ENCODE results near the gene RAB44. TPM values are rescaled to one million over a fixed set of nuclear protein-coding genes. Genes with fewer than 3 reads are reported as not detected.

RAB44 gene
- total and polyA plus RNA-seq, 4 experiments from 2014 or later, result not detected

- no peak overlapping the region for H3K4me3 Mint-ChIP-seq
- CTCF ChIA-PET (ENCODE audit: partially characterized antibody), result interaction anchor here (1.0 kb wide), 1 partner anchor 27 kb away, joined by 4 read pairs; no protein-coding TSS in a partner anchor
These were observed 34.1 kb downstream of the RAB44 start for GRCh38 chr6:36731622-36732310.

GRCh38 chr6:36733300-36733699 is 35.7 kb downstream of the RAB44 start:
- H3K36me3 Mint-ChIP-seq, result no peaks in the 10 kb centered on the region
- DNase-seq, result no peak
- ChIA-PET CTCF (ENCODE audit: partially characterized antibody) (interaction anchor here (1.3 kb wide), 1 partner anchor 28 kb away, joined by 3 read pairs; no protein-coding TSS in a partner anchor), POLR2A (ENCODE audit: partially characterized antibody) (no interaction called here)
- intact Hi-C loops (cut with micrococcal nuclease), result no loop called here
- no peak overlapping the region for H3K4me3 ChIP-seq (ENCODE audit: low read length in 2 of 2)
- peak overlapping the region in 2 of 7 donors; percentile 46 to 55 for H3K27ac Mint-ChIP-seq
- no peak overlapping the region for H3K27ac ChIP-seq (ENCODE audit: low read depth, low read length)
- no peaks in the 10 kb centered on the region for H3K9me3 ChIP-seq (ENCODE audit: control insufficient read depth in 1 of 2, low read length in 2 of 2)
- H3K4me3 Mint-ChIP-seq, result no peak overlapping the region
- H3K4me1 ChIP-seq (ENCODE audit: insufficient read depth, low read length), result peaks cover 12% of the 10 kb centered on the region
- H3K36me3 ChIP-seq (ENCODE audit: insufficient read depth, low read length), result no peaks in the 10 kb centered on the region
- H3K9me3 Mint-ChIP-seq, result no peaks in the 10 kb centered on the region
- H3K4me1 Mint-ChIP-seq, result peaks cover 7 to 12% (median 10%) of the 10 kb centered on the region in 4 donors
- no peaks in the 10 kb centered on the region for H3K27me3 ChIP-seq (ENCODE audit: insufficient read depth, low read length)
- H3K27me3 Mint-ChIP-seq, result no peaks in the 10 kb centered on the region

More at GRCh38 chr6:36731622-36732310, 34.1 kb downstream of the RAB44 start:
- peaks cover 25% of the 10 kb centered on the region for H3K4me1 ChIP-seq (ENCODE audit: insufficient read depth, low read length)
- Mint-ChIP-seq H3K9me3 (no peaks in the 10 kb centered on the region), H3K36me3 (no peaks in the 10 kb centered on the region), H3K27ac (peak overlapping the region in 1 of 7 donors; percentile 76), H3K4me1 (peaks cover 20 to 27% (median 24%) of the 10 kb centered on the region in 4 donors), H3K27me3 (no peaks in the 10 kb centered on the region)
- H3K27ac ChIP-seq (ENCODE audit: low read depth, low read length), result no peak overlapping the region
- no peak overlapping the region for H3K4me3 ChIP-seq (ENCODE audit: low read length in 2 of 2)
- H3K9me3 ChIP-seq (ENCODE audit: control insufficient read depth in 1 of 2, low read length in 2 of 2), result no peaks in the 10 kb centered on the region
- DNase-seq, result no peak
- no peaks in the 10 kb centered on the region for H3K36me3 ChIP-seq (ENCODE audit: insufficient read depth, low read length)
- intact Hi-C loops (cut with micrococcal nuclease), result no loop called here
- H3K27me3 ChIP-seq (ENCODE audit: insufficient read depth, low read length), result no peaks in the 10 kb centered on the region
- POLR2A ChIA-PET (ENCODE audit: partially characterized antibody), result interaction anchor here (1.0 kb wide), 1 partner anchor 21 kb away, joined by 3 read pairs; no protein-coding TSS in a partner anchor

- H3K36me3 ChIP-seq (ENCODE audit: insufficient read depth, low read length), result no peaks in the 10 kb centered on the region
- intact Hi-C loops (cut with micrococcal nuclease), result no loop called here
- peak overlapping the region; percentile 31 to 70 (median 52) for H3K4me3 Mint-ChIP-seq
- H3K9me3 ChIP-seq (ENCODE audit: control insufficient read depth in 1 of 2, low read length in 2 of 2), result no peaks in the 10 kb centered on the region
- H3K27ac Mint-ChIP-seq, result peak overlapping the region in 5 of 7 donors; percentile 38 to 84 (median 59)
- peaks cover 11% of the 10 kb centered on the region for H3K4me1 ChIP-seq (ENCODE audit: insufficient read depth, low read length)
- no peak overlapping the region for H3K4me3 ChIP-seq (ENCODE audit: low read length in 2 of 2)
- H3K36me3 Mint-ChIP-seq, result no peaks in the 10 kb centered on the region
- no peaks in the 10 kb centered on the region for H3K27me3 ChIP-seq (ENCODE audit: insufficient read depth, low read length)
- ChIA-PET POLR2A (ENCODE audit: partially characterized antibody) (no interaction called here), CTCF (ENCODE audit: partially characterized antibody) (no interaction called here)
- no peak overlapping the region for H3K27ac ChIP-seq (ENCODE audit: low read depth, low read length)
- H3K4me1 Mint-ChIP-seq, result peaks cover 5 to 8% (median 5%) of the 10 kb centered on the region in 4 donors
- DNase-seq, result no peak
- H3K27me3 Mint-ChIP-seq, result no peaks in the 10 kb centered on the region
- no peaks in the 10 kb centered on the region for H3K9me3 Mint-ChIP-seq
These were observed 36.9 kb downstream of the RAB44 start for GRCh38 chr6:36734486-36735060.

GRCh38 chr6:36735110-36736071 is 37.8 kb downstream of the RAB44 start:
- H3K36me3 Mint-ChIP-seq, result no peaks in the 10 kb centered on the region
- POLR2A ChIA-PET (ENCODE audit: partially characterized antibody), result no interaction called here
- no peak overlapping the region for H3K4me3 ChIP-seq (ENCODE audit: low read length in 2 of 2)
- CTCF ChIA-PET (ENCODE audit: partially characterized antibody), result no interaction called here
- H3K27ac Mint-ChIP-seq, result peak overlapping the region in 5 of 7 donors; percentile 38 to 84 (median 59)
- peaks cover 5 to 8% (median 5%) of the 10 kb centered on the region in 4 donors for H3K4me1 Mint-ChIP-seq
- no peaks in the 10 kb centered on the region for H3K27me3 Mint-ChIP-seq
- no peaks in the 10 kb centered on the region for H3K36me3 ChIP-seq (ENCODE audit: insufficient read depth, low read length)
- intact Hi-C loops (cut with micrococcal nuclease), result no loop called here
- H3K9me3 ChIP-seq (ENCODE audit: control insufficient read depth in 1 of 2, low read length in 2 of 2), result no peaks in the 10 kb centered on the region
- H3K9me3 Mint-ChIP-seq, result no peaks in the 10 kb centered on the region
- peak overlapping the region; percentile 31 to 70 (median 52) for H3K4me3 Mint-ChIP-seq
- no peaks in the 10 kb centered on the region for H3K27me3 ChIP-seq (ENCODE audit: insufficient read depth, low read length)
- peak in 2 of 5 donors; percentile 15 to 21 for DNase-seq
- peaks cover 11% of the 10 kb centered on the region for H3K4me1 ChIP-seq (ENCODE audit: insufficient read depth, low read length)
- H3K27ac ChIP-seq (ENCODE audit: low read depth, low read length), result no peak overlapping the region

- Histone ChIP-seq H3K27ac (ENCODE audit: low read depth, low read length) (no peak overlapping the region), H3K9me3 (ENCODE audit: control insufficient read depth in 1 of 2, low read length in 2 of 2) (no peaks in the 10 kb centered on the region), H3K4me3 (ENCODE audit: low read length in 2 of 2) (no peak overlapping the region), H3K4me1 (ENCODE audit: insufficient read depth, low read length) (peaks cover 11% of the 10 kb centered on the region), H3K36me3 (ENCODE audit: insufficient read depth, low read length) (no peaks in the 10 kb centered on the region), H3K27me3 (ENCODE audit: insufficient read depth, low read length) (no peaks in the 10 kb centered on the region)
- ChIA-PET CTCF (ENCODE audit: partially characterized antibody) (interaction anchor here (0.9 kb wide), 1 partner anchor 18 kb away, joined by 3 read pairs; no protein-coding TSS in a partner anchor), POLR2A (ENCODE audit: partially characterized antibody) (no interaction called here)
- Mint-ChIP-seq H3K4me1 (peaks cover 5 to 8% (median 5%) of the 10 kb centered on the region in 4 donors), H3K4me3 (no peak overlapping the region), H3K27ac (no peak overlapping the region), H3K36me3 (no peaks in the 10 kb centered on the region), H3K9me3 (no peaks in the 10 kb centered on the region), H3K27me3 (no peaks in the 10 kb centered on the region)
- intact Hi-C loops (cut with micrococcal nuclease), result no loop called here
- no peak for DNase-seq
These were observed 39.6 kb downstream of the RAB44 start for GRCh38 chr6:36737043-36737785.

GRCh38 chr6:36738108-36738507 is 40.5 kb downstream of the RAB44 start:
- ChIA-PET CTCF (ENCODE audit: partially characterized antibody) (interaction anchor here (1.4 kb wide), 1 partner anchor 22 kb away, joined by 3 read pairs; no protein-coding TSS in a partner anchor), POLR2A (ENCODE audit: partially characterized antibody) (no interaction called here)
- intact Hi-C loops (cut with micrococcal nuclease), result no loop called here
- peaks cover 6 to 14% (median 7%) of the 10 kb centered on the region in 4 donors for H3K4me1 Mint-ChIP-seq
- Histone ChIP-seq H3K4me3 (ENCODE audit: low read length in 2 of 2) (no peak overlapping the region), H3K36me3 (ENCODE audit: insufficient read depth, low read length) (no peaks in the 10 kb centered on the region), H3K4me1 (ENCODE audit: insufficient read depth, low read length) (peaks cover 14% of the 10 kb centered on the region), H3K27ac (ENCODE audit: low read depth, low read length) (no peak overlapping the region), H3K27me3 (ENCODE audit: insufficient read depth, low read length) (no peaks in the 10 kb centered on the region), H3K9me3 (ENCODE audit: control insufficient read depth in 1 of 2, low read length in 2 of 2) (no peaks in the 10 kb centered on the region)
- DNase-seq, result no peak
- H3K27ac Mint-ChIP-seq, result peak overlapping the region in 1 of 7 donors; percentile 67
- no peaks in the 10 kb centered on the region for H3K36me3 Mint-ChIP-seq
- H3K27me3 Mint-ChIP-seq, result no peaks in the 10 kb centered on the region
- no peak overlapping the region for H3K4me3 Mint-ChIP-seq
- H3K9me3 Mint-ChIP-seq, result no peaks in the 10 kb centered on the region

Data from CD4-positive, alpha-beta memory T cell (primary cell).